ENCODE data around the gene M6PR.

GRCh38 chr12:8951744-8952143 lies 2.3 kb upstream of the M6PR start:
- TF ChIP-seq SIN3A (IDR thresholded peaks at IDR 0.05; ENCODE audit: low read depth, low read length) (no peak), RCOR1 (conservative IDR thresholded peaks at IDR 0.05; ENCODE audit: low read depth, low read length) (no peak), POLR2A (IDR thresholded peaks at IDR 0.05; ENCODE audit: low read depth, low read length) (no peak), SRF (IDR thresholded peaks at IDR 0.05; ENCODE audit: low read depth in 2 of 2, low read length in 2 of 2) (no peak), SREBF2 (IDR thresholded peaks at IDR 0.05; ENCODE audit: low read length) (no peak), MEF2B (IDR thresholded peaks at IDR 0.05; ENCODE audit: partially characterized antibody, poor library complexity, severe bottlenecking) (no peak), PRDM15 (CRISPR knock-in tag; IDR thresholded peaks at IDR 0.05) (no peak), TAF1 (IDR thresholded peaks at IDR 0.05; ENCODE audit: borderline replicate concordance, low read depth, low read length) (no peak), EP300 (IDR thresholded peaks at IDR 0.05; ENCODE audit: borderline replicate concordance in 1 of 2, control insufficient read depth in 1 of 2, low read depth in 2 of 2, low read length in 2 of 2) (no peak), SIX5 (IDR thresholded peaks at IDR 0.05; ENCODE audit: low read depth, low read length, severe bottlenecking) (no peak)
- TF ChIP-seq, protein P1, sequence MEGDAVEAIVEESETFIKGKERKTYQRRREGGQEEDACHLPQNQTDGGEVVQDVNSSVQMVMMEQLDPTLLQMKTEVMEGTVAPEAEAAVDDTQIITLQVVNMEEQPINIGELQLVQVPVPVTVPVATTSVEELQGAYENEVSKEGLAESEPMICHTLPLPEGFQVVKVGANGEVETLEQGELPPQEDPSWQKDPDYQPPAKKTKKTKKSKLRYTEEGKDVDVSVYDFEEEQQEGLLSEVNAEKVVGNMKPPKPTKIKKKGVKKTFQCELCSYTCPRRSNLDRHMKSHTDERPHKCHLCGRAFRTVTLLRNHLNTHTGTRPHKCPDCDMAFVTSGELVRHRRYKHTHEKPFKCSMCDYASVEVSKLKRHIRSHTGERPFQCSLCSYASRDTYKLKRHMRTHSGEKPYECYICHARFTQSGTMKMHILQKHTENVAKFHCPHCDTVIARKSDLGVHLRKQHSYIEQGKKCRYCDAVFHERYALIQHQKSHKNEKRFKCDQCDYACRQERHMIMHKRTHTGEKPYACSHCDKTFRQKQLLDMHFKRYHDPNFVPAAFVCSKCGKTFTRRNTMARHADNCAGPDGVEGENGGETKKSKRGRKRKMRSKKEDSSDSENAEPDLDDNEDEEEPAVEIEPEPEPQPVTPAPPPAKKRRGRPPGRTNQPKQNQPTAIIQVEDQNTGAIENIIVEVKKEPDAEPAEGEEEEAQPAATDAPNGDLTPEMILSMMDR (IDR thresholded peaks at IDR 0.05 in 2 of 3, conservative IDR thresholded peaks at IDR 0.05 in 1 of 3; ENCODE audit: control insufficient read depth in 2 of 3, extremely low read depth in 1 of 3, insufficient read depth in 1 of 3, low read depth in 3 of 3, low read length in 3 of 3): no peak

Data from GM12878 (cell line).